Activated T-helper 1 cell treated with anti-CD3 and anti-CD28 coated beads, Interleukin-2, amount 50 U/mL, for 16 hours (primary cell): ENCODE results near the gene CHAT.

Experiments used
- DNase-seq, 2 donors: peaks; one replicate each; pipeline ENCODE4 v3.0.0-alpha.2; 2020; ENCODE audit warnings: low read depth in 1 of 2, low spot score in 1 of 2

Gene CHAT

DNA sequence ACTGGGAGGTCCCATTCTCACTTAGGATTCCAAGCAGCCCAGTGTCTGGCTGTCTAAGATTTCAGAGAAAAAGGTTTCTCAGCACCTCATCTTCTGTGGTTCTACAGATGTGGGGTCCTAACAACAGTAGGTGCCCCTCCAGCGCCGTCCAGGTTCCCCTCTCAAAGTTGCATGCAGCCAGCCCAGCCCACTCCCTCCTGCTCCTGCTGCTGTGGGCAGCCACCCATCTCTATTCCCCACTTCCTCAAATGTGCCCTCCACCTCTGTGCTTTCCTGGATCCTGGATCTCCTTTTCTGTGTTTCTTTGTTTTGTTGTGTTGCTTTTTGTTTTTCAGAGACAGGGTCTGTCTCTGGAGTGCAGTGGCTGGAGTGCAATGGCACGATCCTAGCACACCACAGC is 17.0 kb upstream of the CHAT start:
- DNase-seq: no peak

GRCh38 chr10:49597426-49598163 is 16.2 kb upstream of the CHAT start:
- DNase-seq: no peak

DNA sequence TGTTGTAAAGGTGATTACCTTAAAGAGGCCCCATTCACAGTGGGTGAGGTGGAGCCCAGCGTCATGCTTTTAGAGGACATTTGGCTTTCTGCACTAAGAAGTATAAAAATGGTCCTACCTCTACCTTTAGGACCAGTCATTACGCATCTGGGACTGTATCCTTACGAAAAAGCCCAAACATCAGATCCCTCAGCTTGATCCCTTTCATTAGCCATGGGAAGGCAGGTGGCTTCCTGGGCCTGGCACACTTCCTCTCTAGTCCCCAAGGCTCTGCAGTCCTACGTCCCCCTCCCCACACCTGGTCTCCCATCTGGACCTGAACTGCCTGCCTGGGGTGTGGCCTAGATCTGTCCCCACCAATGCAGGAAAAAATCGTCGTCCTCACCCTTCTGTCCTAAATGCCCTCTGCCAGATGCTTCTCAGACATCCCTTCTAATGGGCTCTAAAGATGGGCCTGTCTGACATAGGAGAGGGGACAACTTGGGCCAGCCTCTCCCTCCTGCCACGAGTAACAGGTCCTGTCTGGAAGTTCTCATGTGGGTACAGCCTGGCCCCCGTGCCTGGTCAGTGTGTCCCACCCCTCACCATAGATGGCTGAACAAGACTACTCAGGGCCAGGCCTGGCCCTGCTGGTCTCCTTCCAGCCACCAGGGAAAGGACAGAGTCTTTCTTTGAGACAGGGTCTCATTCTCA is 15.5 kb upstream of the CHAT start:
- DNase-seq: no peak

DNA sequence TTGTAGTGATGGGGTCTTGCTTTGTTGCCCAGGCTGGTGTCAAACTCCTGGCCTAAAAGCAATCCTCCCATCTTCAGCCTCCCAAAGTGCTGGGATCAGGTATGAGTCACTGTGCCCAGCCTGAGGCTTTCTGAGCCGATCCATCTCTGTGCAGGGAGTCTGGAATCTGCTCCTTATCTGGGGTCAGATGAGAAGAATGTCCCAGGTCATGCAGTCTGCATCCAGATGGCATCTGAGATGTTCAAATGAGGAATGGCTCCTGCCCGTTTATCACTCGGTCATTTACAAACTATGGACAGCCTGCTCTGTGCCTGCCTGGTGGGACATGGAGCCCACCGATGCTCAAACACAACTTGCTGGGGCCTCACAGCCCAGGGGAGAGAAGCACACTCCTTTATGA is 14.9 kb upstream of the CHAT start:
- no peak for DNase-seq

DNA sequence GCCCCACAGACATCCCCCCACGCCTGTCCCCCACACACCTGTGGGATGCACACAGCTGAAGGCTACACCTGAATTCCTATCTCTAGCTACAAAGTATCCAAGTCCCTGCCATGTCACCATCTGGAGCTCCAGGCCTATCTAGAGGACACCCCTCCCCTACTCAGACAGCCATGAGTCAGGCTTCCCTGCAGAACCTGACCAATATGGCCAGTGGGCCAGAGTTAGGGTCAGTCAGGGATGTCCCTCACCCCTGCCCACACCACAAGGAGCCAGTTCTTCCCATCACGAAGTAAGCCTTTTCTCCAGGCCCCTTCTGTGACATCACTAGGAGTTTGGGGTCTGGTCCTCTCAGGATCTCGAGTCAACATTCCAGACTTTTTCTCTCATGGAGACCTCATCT is 14.3 kb upstream of the CHAT start:
- DNase-seq: no peak

GRCh38 chr10:49600046-49600445 is 13.8 kb upstream of the CHAT start:
- no peak for DNase-seq

DNA sequence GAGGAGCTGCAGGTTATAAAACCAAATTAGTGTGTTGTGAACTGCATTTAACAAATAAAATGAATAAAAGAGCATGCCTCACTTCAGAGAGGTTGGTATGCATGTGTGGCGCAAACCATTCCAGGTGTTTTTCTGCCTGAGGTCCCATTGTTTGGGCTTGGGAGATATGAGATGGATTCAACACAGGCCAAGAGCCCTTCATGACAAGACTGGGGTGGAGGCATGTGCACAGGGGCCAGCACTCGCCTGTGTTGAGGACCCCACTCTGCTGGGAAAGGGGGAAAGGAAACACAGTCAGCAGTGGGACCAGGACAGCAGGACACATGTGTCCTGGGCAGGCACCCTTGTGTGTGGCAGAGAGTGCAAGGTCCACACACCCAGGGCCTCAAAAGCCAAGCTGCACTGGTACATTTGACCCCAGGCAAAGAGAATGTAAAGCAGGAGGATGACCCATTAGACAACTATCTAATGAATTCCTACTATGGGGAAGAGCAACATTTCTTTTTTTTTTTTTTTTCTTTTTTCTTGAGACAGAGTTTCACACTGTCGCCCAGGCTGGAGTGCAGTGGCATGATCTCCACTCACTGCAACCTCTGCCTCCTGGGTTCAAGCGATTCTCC is 12.9 kb upstream of the CHAT start:
- no peak for DNase-seq

GRCh38 chr10:49601857-49602256 is 12.0 kb upstream of the CHAT start:
- DNase-seq: no peak

GRCh38 chr10:49602380-49603023 is 11.3 kb upstream of the CHAT start:
- no peak for DNase-seq

DNA sequence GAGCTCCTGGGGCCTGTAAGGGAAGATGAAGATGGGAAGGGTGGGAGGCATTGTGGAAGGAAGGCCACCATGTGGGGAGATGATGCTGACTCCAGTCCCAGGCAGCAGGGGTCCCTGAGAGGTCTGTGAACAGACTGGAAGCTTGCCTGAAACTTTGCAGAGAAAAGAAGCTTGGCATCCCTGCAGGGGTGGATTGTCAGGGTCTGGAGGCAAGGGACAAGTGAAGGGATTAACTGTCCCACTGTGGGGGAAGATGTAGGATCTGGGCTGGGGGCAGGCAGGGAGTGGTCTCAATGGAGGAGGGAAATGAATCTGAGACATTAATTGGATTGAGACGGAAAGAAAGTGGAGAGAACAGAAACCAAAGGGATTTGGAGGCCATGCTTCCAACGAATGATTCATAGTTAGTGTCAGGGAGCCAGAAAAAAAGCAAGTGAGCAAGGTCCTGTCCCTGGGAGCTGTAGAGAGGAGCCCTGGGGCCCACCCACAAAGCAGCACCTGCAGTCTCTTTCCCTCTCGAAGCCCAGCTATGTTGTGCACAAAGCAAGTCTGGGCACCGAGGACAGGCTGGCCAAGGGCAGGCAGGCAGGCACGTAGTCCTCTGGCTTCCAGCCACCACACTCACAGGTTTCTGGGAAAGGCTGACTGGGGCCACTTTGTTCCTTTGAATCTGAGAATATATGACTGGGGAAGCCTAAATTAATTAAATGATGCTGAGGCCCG is 8.5 kb upstream of the CHAT start:
- no peak for DNase-seq

DNA sequence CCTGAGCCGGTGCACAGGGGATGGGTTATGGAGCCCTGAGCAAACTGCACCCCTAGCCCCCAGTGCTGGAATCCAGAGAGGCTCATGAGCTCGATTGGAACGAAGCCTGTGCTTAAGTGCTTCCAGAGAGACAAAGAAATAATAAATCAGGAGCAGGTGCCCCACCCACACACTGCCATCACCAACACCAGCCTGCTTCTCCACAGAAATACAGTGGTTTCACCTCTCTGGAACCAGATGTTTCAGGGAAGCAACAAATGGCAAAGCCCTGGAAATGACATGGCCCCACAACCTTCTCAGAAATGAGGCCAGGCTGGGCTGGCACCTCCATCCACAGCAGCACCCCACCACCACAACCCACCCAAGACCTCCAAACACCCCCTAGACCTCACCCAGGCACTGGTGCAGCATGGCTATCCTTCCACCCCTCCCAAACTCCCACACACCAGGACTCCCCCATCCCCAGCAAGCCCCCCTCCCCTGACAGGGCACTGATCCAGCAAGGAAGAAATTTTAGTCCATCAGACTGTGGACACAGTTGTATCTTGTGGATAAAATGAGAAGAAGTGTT is 7.8 kb upstream of the CHAT start:
- no peak for DNase-seq

- peak; percentile 8 to 31 for DNase-seq
Measured at GRCh38 chr10:49606981-49607535, 6.8 kb upstream of the CHAT start.

GRCh38 chr10:49608166-49609005 is 5.5 kb upstream of the CHAT start:
- DNase-seq: no peak

GRCh38 chr10:49609006-49609282 is 4.9 kb upstream of the CHAT start:
- no peak for DNase-seq

- no peak for DNase-seq
Measured at GRCh38 chr10:49609283-49610113, 4.3 kb upstream of the CHAT start.

DNA sequence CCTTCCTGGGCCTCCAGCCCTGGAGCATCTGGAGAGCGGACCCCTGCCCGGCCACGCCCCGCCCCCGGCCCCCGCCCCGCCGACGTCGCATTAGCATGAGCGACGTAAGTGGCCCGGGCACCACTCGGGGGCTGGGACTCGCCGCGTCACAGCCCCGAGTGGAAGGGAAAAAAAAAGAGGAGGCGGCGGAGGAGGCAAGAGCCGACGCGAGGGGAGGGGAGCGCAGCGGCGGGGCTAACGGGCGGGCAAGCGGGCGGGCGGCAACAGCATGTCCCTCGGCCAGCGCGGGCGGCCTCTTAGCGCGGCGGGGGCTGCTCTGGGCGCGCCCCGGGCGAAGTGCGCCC is 3.8 kb upstream of the CHAT start, which contains the start of gene SLC18A3:
Gene SLC18A3, plus strand, starts transcription at position 197 of the 344 bp plus-strand sequence. CDS start 431 bp downstream, outside the sequence.
- DNase-seq: no peak

- DNase-seq: no peak
Measured at GRCh38 chr10:49610458-49611165, 3.2 kb upstream of the CHAT start.

DNA sequence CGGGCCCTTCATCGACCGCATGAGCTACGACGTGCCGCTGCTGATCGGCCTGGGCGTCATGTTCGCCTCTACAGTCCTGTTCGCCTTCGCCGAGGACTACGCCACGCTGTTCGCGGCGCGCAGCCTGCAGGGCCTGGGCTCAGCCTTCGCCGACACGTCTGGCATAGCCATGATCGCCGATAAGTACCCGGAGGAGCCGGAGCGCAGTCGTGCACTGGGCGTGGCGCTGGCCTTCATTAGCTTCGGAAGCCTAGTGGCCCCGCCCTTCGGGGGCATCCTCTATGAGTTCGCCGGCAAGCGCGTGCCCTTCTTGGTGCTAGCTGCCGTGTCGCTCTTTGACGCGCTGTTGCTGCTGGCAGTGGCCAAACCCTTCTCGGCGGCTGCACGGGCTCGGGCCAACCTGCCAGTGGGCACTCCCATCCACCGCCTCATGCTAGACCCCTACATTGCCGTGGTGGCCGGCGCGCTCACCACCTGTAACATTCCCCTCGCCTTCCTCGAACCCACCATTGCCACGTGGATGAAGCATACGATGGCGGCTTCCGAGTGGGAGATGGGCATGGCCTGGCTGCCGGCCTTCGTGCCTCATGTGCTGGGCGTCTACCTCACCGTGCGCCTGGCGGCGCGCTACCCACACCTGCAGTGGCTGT is 2.5 kb upstream of the CHAT start:
- DNase-seq: no peak
